ENCODE results near the gene MRM2.

The MRM2 gene

GRCh38 chr7:2251841-2252771, 10.1 kb upstream of the MRM2 start:
- no peak for DNase-seq (ENCODE audit: low read depth, low spot score)
- H3K4me3 ChIP-seq (ENCODE audit: low read length) = no peak overlapping the region

GRCh38 chr7:2251381-2251780, 9.4 kb upstream of the MRM2 start:
- no peak for DNase-seq (ENCODE audit: low read depth, low spot score)
- no peak overlapping the region for H3K4me3 ChIP-seq (ENCODE audit: low read length)

GRCh38 chr7:2249744-2250323, 7.8 kb upstream of the MRM2 start:
- no peak overlapping the region for H3K4me3 ChIP-seq (ENCODE audit: low read length)
- no peak for DNase-seq (ENCODE audit: low read depth, low spot score)

- no peak for DNase-seq (ENCODE audit: low read depth, low spot score)
- H3K4me3 ChIP-seq (ENCODE audit: low read length) = no peak overlapping the region
Measured at GRCh38 chr7:2248984-2249694, 7.1 kb upstream of the MRM2 start.

- no peak overlapping the region for H3K4me3 ChIP-seq (ENCODE audit: low read length)
- no peak for DNase-seq (ENCODE audit: low read depth, low spot score)
Measured at GRCh38 chr7:2247141-2247995, 5.4 kb upstream of the MRM2 start.

- H3K4me3 ChIP-seq (ENCODE audit: low read length) = no peak overlapping the region
- DNase-seq (ENCODE audit: low read depth, low spot score) = no peak
Measured at GRCh38 chr7:2245883-2246675, 4.1 kb upstream of the MRM2 start.

GRCh38 chr7:2244404-2244995, 2.5 kb upstream of the MRM2 start:
- no peak overlapping the region for H3K4me3 ChIP-seq (ENCODE audit: low read length)
- no peak for DNase-seq (ENCODE audit: low read depth, low spot score)

- DNase-seq (ENCODE audit: low read depth, low spot score) = no peak
- no peak overlapping the region for H3K4me3 ChIP-seq (ENCODE audit: low read length)
Measured at GRCh38 chr7:2243458-2243857, 1.5 kb upstream of the MRM2 start.

GRCh38 chr7:2242541-2243429, 780 bp upstream of the MRM2 start:
- DNase-seq (ENCODE audit: low read depth, low spot score) = no peak
- peak overlapping the region; percentile 66 for H3K4me3 ChIP-seq (ENCODE audit: low read length)

- DNase-seq (ENCODE audit: low read depth, low spot score) = no peak
- no peak overlapping the region for H3K4me3 ChIP-seq (ENCODE audit: low read length)
Measured at GRCh38 chr7:2239242-2239641, 2.8 kb downstream of the MRM2 start.

- DNase-seq (ENCODE audit: low read depth, low spot score) = no peak
- H3K4me3 ChIP-seq (ENCODE audit: low read length) = no peak overlapping the region
Measured at GRCh38 chr7:2237109-2237602, 4.8 kb downstream of the MRM2 start.

GRCh38 chr7:2233926-2234325, 8.1 kb downstream of the MRM2 start:
- H3K4me3 ChIP-seq (ENCODE audit: low read length) = no peak overlapping the region
- no peak for DNase-seq (ENCODE audit: low read depth, low spot score)

GRCh38 chr7:2232766-2233520, 9.1 kb downstream of the MRM2 start, which contains the start of gene MAD1L1:
MAD1L1 (minus strand) TSS chr7:2232945; CDS start chr7:2230133, 2,812 bp downstream.
- H3K4me3 ChIP-seq (ENCODE audit: low read length) = peak within 1 kb of the TSS; percentile 78
- peak; percentile 67 for DNase-seq (ENCODE audit: low read depth, low spot score)

- peak overlapping the region; percentile 78 for H3K4me3 ChIP-seq (ENCODE audit: low read length)
- no peak for DNase-seq (ENCODE audit: low read depth, low spot score)
Measured at GRCh38 chr7:2231992-2232765, 9.8 kb downstream of the MRM2 start.

GRCh38 chr7:2230882-2231281, 11.1 kb downstream of the MRM2 start:
- no peak for DNase-seq (ENCODE audit: low read depth, low spot score)
- no peak overlapping the region for H3K4me3 ChIP-seq (ENCODE audit: low read length)

Data from Jurkat, Clone E6-1 (cell line).